Peyer's patch (tissue), 4 donors: Measurements from ENCODE around the gene USP6NL.

Experiments used
- POLR2A ChIP-seq, 2 donors: fragments of 450-650 bp; IDR thresholded peaks; one replicate each; pipeline ENCODE4 v1.5.1; 2017; ENCODE audit warnings: antibody characterized with exemption in 2 of 2, mild to moderate bottlenecking in 2 of 2, moderate library complexity in 2 of 2
- TF ChIP-seq, protein P1 (sequence below), 6 experiments: fragments of 450-650 bp in 4 of 6; fragments of 200-600 bp in 2 of 6; sonication (generic) in 1 of 6; IDR thresholded peaks; one replicate each; pipeline ENCODE4 v1.5.1; 2017 to 2019; ENCODE audit warnings: antibody characterized with exemption in 6 of 6, mild to moderate bottlenecking in 3 of 6, moderate library complexity in 1 of 6

DNA sequence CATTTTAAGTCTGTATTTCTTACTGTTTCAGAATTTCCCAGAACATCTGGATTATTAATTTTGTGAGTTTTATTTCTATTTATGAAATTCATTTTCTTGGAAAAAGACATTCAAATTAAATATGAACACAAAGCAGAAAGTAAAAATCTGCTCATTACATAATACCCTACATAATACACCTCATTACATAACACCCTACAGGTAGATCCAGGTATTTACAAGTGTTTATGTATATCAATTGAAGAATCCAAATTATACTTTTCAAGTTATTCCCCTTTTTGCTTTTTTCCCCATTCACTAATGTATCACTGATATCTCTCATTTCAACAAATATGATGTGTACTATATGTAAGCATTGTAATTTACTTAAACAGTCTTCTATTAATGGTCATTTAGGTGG is 129.1 kb downstream of the USP6NL start:
- TF ChIP-seq, protein P1, sequence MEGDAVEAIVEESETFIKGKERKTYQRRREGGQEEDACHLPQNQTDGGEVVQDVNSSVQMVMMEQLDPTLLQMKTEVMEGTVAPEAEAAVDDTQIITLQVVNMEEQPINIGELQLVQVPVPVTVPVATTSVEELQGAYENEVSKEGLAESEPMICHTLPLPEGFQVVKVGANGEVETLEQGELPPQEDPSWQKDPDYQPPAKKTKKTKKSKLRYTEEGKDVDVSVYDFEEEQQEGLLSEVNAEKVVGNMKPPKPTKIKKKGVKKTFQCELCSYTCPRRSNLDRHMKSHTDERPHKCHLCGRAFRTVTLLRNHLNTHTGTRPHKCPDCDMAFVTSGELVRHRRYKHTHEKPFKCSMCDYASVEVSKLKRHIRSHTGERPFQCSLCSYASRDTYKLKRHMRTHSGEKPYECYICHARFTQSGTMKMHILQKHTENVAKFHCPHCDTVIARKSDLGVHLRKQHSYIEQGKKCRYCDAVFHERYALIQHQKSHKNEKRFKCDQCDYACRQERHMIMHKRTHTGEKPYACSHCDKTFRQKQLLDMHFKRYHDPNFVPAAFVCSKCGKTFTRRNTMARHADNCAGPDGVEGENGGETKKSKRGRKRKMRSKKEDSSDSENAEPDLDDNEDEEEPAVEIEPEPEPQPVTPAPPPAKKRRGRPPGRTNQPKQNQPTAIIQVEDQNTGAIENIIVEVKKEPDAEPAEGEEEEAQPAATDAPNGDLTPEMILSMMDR (IDR thresholded peaks at IDR 0.05) = peak in 1 of 6 experiments; percentile 6
- no peak for TF ChIP-seq POLR2A (IDR thresholded peaks at IDR 0.05)
